Sigmoid colon (tissue), 7 donors: ENCODE measurements around the gene SERPINH1. TPM values are rescaled to one million over a fixed set of nuclear protein-coding genes. Genes with fewer than 3 reads are reported as not detected.

Experiments
- DNase-seq: peaks from one replicate; pipeline ENCODE4 v3.0.0-alpha.2; 2019
- H3K27ac ChIP-seq, 4 donors: fragments of 200-600 bp; sonication (generic); one replicate each; pipeline ENCODE4 v1.5.1; 2016 to 2019; ENCODE audit warnings: mild to moderate bottlenecking in 1 of 4
- H3K27me3 ChIP-seq, 3 donors: fragments of 200-600 bp; sonication (generic); one replicate each; pipeline ENCODE4 v1.5.1; 2019; ENCODE audit warnings: mild to moderate bottlenecking in 1 of 3
- H3K36me3 ChIP-seq, 4 donors: fragments of 200-600 bp; sonication (generic); one replicate each; pipeline ENCODE4 v1.5.1; 2016 to 2019
- H3K4me1 ChIP-seq, 4 donors: fragments of 200-600 bp; sonication (generic); one replicate each; pipeline ENCODE4 v1.5.1; 2017 to 2019
- H3K4me3 ChIP-seq, 4 donors: fragments of 200-600 bp; sonication (generic); one replicate each; pipeline ENCODE4 v1.5.1; 2017 to 2019; ENCODE audit warnings: mild to moderate bottlenecking in 2 of 4, moderate library complexity in 1 of 4
- H3K9me3 ChIP-seq, 4 donors: fragments of 200-600 bp in 3 of 4; sonication (generic) in 3 of 4; one replicate each; pipeline versions ENCODE4 v1.5.1 to v1.6.1; 2013 to 2019
- CTCF ChIP-seq, 4 experiments: fragments of 450-650 bp in 3 of 4; fragments of 200-600 bp in 1 of 4; IDR thresholded peaks; one replicate each; pipeline ENCODE4 v1.5.1; 2016 to 2019; ENCODE audit warnings: antibody characterized with exemption in 4 of 4, mild to moderate bottlenecking in 3 of 4, moderate library complexity in 2 of 4
- EP300 ChIP-seq, 4 donors: sonication (generic); formaldehyde crosslinking; IDR thresholded peaks; one replicate each; pipeline ENCODE4 v1.6.1; 2017; ENCODE audit warnings: antibody characterized with exemption in 4 of 4
- POLR2A ChIP-seq, 2 donors: fragments of 450-650 bp; IDR thresholded peaks; one replicate each; pipeline ENCODE4 v1.6.1; 2016; ENCODE audit warnings: antibody characterized with exemption in 2 of 2, mild to moderate bottlenecking in 2 of 2, moderate library complexity in 2 of 2
- POLR2AphosphoS5 ChIP-seq, 4 donors: sonication (generic); formaldehyde crosslinking; IDR thresholded peaks; one replicate each; pipeline ENCODE4 v1.6.1; 2017; ENCODE audit warnings: antibody characterized with exemption in 4 of 4
- WGBS, 2 donors: extraction: QIAGEN DNeasy Blood & Tissue Kit; methylation state at CpG; one replicate each; pipeline ENCODE4 v1.1.7; 2013; 5-methylcytosine and 5-hydroxymethylcytosine counted together
- intact Hi-C: fragments of 100-400 bp; cut with DNase I; formaldehyde crosslinking; loops from one replicate; pipeline ENCODE4 v1.15.1; 2023
- polyA plus RNA-seq, 3 donors: library from polyadenylated mRNA; stranded (reverse); fragments of 200-250 nt; gene quantifications; one replicate each; pipeline ENCODE4 v1.2.3, GENCODE V29; 2013
- total RNA-seq, 4 donors: library from RNA; depleted of rRNA; stranded (reverse); fragments of >200 nt; gene quantifications; one replicate each; pipeline ENCODE4 v1.1.0, GENCODE V29; 2016
- donor health status: healthy with polysubstance abuse.
- donor health status: Bipolar disorder and iron deficiency.
- donor health status: healthy.

SERPINH1 gene
- total and polyA plus RNA-seq, 7 donors = 12.0 to 201 (median 151) TPM

DNA sequence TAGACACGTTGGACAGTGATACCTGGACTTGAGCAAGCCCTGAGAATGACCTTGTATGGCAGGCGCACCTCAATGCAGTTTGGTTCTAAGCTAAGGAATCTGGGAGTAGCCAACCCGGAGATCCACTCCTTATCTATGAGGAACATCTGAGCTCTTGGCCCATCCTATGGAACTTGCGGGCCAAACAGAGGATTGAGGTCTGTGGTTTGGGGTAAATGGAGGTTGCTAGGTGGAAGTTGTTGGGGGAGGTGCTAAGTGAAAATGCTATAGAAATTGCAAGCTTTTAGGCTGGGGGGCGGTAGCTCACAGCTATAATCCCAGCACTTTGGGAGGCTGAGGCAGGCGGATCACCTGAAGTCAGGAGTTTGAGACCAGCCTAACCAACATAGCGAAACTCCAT, 45.2 kb upstream of the SERPINH1 start:
- TF ChIP-seq POLR2A (IDR thresholded peaks at IDR 0.05) (no peak), CTCF (IDR thresholded peaks at IDR 0.05) (no peak), EP300 (IDR thresholded peaks at IDR 0.05) (no peak)
- H3K27ac ChIP-seq = no peak overlapping the region
- intact Hi-C loops = no loop called here
- H3K9me3 ChIP-seq = no peaks in the 10 kb centered on the region
- H3K36me3 ChIP-seq = no peaks in the 10 kb centered on the region
- WGBS, 2 donors = 87 to 91% methylated on average over 7 of the region's 7 CpGs
- H3K4me1 ChIP-seq = no peaks in the 10 kb centered on the region
- no peak for DNase-seq
- H3K4me3 ChIP-seq = no peak overlapping the region
- no peaks in the 10 kb centered on the region for H3K27me3 ChIP-seq

- Histone ChIP-seq H3K27ac (no peak overlapping the region), H3K4me1 (no peaks in the 10 kb centered on the region), H3K4me3 (no peak overlapping the region), H3K27me3 (no peaks in the 10 kb centered on the region), H3K36me3 (no peaks in the 10 kb centered on the region), H3K9me3 (no peaks in the 10 kb centered on the region)
- DNase-seq = no peak
- intact Hi-C loops = no loop called here
- TF ChIP-seq POLR2A (IDR thresholded peaks at IDR 0.05) (no peak), CTCF (IDR thresholded peaks at IDR 0.05) (no peak), POLR2AphosphoS5 (IDR thresholded peaks at IDR 0.05) (no peak), EP300 (IDR thresholded peaks at IDR 0.05) (no peak)
- WGBS, 2 donors = 36 to 80% methylated on average over 3 of the region's 3 CpGs
Observed at GRCh38 chr11:75518204-75518549, 43.9 kb upstream of the SERPINH1 start.

DNA sequence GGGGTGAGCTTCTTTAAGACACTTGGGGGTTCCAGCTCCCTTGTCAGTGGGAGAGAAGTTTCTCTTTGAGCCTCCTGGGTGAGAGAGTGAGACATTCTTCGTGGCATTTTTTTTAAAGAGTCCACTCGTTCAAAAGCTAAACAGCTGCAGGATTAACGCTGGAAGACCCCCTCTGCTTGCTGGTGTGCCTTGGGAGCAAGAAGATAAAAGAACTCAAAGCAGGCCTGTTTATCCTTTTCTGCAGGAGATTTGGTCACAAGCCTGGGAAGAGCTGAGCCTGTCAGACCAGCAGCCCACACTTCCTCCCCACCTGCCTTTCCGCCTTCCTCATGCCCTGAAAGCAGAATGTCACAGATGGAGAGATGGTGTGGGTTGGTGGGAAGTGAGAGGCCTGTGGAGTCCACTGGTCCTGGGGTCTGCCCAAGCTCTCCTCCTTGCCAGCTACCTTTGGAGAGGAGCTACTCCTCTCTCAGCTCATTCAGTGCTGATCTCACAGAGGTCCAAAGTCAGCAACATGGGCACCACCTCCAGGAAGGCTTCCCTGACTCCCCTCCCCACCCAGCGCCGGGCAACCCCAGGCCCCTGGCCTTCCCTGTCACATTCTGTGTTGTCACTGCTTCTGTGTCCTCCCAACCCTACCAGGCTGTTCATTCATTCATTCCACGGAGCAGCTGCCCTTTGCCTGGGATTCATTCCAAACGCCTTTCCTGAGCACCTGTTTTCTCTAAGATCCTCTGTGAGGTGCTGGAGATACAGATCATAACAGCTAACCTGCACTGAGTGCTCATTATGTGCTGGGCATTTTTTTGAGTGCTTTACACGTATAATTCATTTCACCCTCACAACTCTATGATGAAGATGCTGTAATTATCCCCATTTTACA, 43.0 kb upstream of the SERPINH1 start:
- no peak overlapping the region for H3K27ac ChIP-seq

GRCh38 chr11:75520688-75521087, 41.4 kb upstream of the SERPINH1 start:
- no peak for DNase-seq
- H3K4me1 ChIP-seq = peaks cover 0 to 18% (median 13%) of the 10 kb centered on the region in 4 donors
- no peaks in the 10 kb centered on the region for H3K9me3 ChIP-seq
- intact Hi-C loops = no loop called here
- TF ChIP-seq POLR2AphosphoS5 (IDR thresholded peaks at IDR 0.05) (no peak), POLR2A (IDR thresholded peaks at IDR 0.05) (no peak), CTCF (IDR thresholded peaks at IDR 0.05) (no peak), EP300 (IDR thresholded peaks at IDR 0.05) (no peak)
- WGBS, 2 donors = 83 to 90% methylated on average over 7 of the region's 7 CpGs
- H3K27me3 ChIP-seq = no peaks in the 10 kb centered on the region
- no peak overlapping the region for H3K4me3 ChIP-seq
- H3K27ac ChIP-seq = no peak overlapping the region
- H3K36me3 ChIP-seq = no peaks in the 10 kb centered on the region

More for the DNA sequence above, 43.0 kb upstream of the SERPINH1 start:
- no peak for DNase-seq
- no peak overlapping the region for H3K4me3 ChIP-seq
- 35 to 60% methylated on average over 9 of the region's 9 CpGs for WGBS, 2 donors
- intact Hi-C loops = no loop called here
- H3K27me3 ChIP-seq = no peaks in the 10 kb centered on the region
- H3K9me3 ChIP-seq = no peaks in the 10 kb centered on the region
- H3K4me1 ChIP-seq = peaks cover 0 to 4% (median under 1%) of the 10 kb centered on the region in 4 donors
- no peaks in the 10 kb centered on the region for H3K36me3 ChIP-seq
- TF ChIP-seq EP300 (IDR thresholded peaks at IDR 0.05) (no peak), CTCF (IDR thresholded peaks at IDR 0.05) (no peak)
